ENCODE results near the gene DGKH. TPM values are rescaled to one million over a fixed set of nuclear protein-coding genes. Genes with fewer than 3 reads are reported as not detected.

Gene DGKH
- total RNA-seq, 1 donor from 2014 or later = 12.1 TPM

- Mint-ChIP-seq H3K4me1 (peaks cover 15% of the 10 kb centered on the region), H3K27ac (no peak overlapping the region), H3K4me3 (peak overlapping the region; percentile 87), H3K36me3 (no peaks in the 10 kb centered on the region), H3K9me3 (peaks cover 15% of the 10 kb centered on the region), H3K27me3 (ENCODE audit: insufficient read depth, low read depth) (peaks cover 21% of the 10 kb centered on the region)
- peak overlapping the region; percentile 88 for H3K4me3 ChIP-seq
- peaks cover 23% of the 10 kb centered on the region for H4K20me1 ChIP-seq (ENCODE audit: low read depth)
- H3K27ac ChIP-seq = no peak overlapping the region
- no peak overlapping the region for H2AFZ ChIP-seq (replicated peaks)
- H3F3A ChIP-seq (ENCODE audit: low read depth) = peaks cover 26% of the 10 kb centered on the region
- TF ChIP-seq EZH2 (IDR thresholded peaks at IDR 0.05) (no peak), CTCF (IDR thresholded peaks at IDR 0.05) (no peak), EZH2phosphoT487 (IDR thresholded peaks at IDR 0.05) (no peak)
- H3K9me3 ChIP-seq (ENCODE audit: low read depth) = peaks cover 7% of the 10 kb centered on the region
- no peak overlapping the region for H3K9ac ChIP-seq
- peaks cover 28% of the 10 kb centered on the region for H3K79me2 ChIP-seq (ENCODE audit: low read depth)
- DNase-seq (ENCODE audit: low spot score) = peak; percentile 17
- peaks cover 12% of the 10 kb centered on the region for H3K4me1 ChIP-seq
- no peaks in the 10 kb centered on the region for H3K36me3 ChIP-seq
- peak overlapping the region; percentile 76 for H3K4me2 ChIP-seq
- H3K27me3 ChIP-seq = peaks cover 58% of the 10 kb centered on the region
Measured at GRCh38 chr13:42038661-42039456, 9.6 kb upstream of the DGKH start.

GRCh38 chr13:42039457-42039945 lies 8.9 kb upstream of the DGKH start:
- H3K27ac ChIP-seq = no peak overlapping the region
- peaks cover 29% of the 10 kb centered on the region for H4K20me1 ChIP-seq (ENCODE audit: low read depth)
- Mint-ChIP-seq H3K27me3 (ENCODE audit: insufficient read depth, low read depth) (peaks cover 23% of the 10 kb centered on the region), H3K4me3 (peak overlapping the region; percentile 87), H3K36me3 (no peaks in the 10 kb centered on the region), H3K4me1 (peaks cover 15% of the 10 kb centered on the region), H3K27ac (peak overlapping the region; percentile 93), H3K9me3 (peaks cover 15% of the 10 kb centered on the region)
- peaks cover 26% of the 10 kb centered on the region for H3F3A ChIP-seq (ENCODE audit: low read depth)
- H3K4me2 ChIP-seq = peak overlapping the region; percentile 76
- TF ChIP-seq CTCF (IDR thresholded peaks at IDR 0.05) = no peak
- TF ChIP-seq EZH2 (IDR thresholded peaks at IDR 0.05) = no peak
- TF ChIP-seq EZH2phosphoT487 (IDR thresholded peaks at IDR 0.05) = no peak
- no peak overlapping the region for H3K9ac ChIP-seq
- H3K79me2 ChIP-seq (ENCODE audit: low read depth) = peaks cover 34% of the 10 kb centered on the region
- peaks cover 7% of the 10 kb centered on the region for H3K9me3 ChIP-seq (ENCODE audit: low read depth)
- H3K27me3 ChIP-seq = peaks cover 58% of the 10 kb centered on the region
- H3K4me3 ChIP-seq = peak overlapping the region; percentile 88
- peak overlapping the region; percentile 17 for H2AFZ ChIP-seq (replicated peaks)
- no peak for DNase-seq (ENCODE audit: low spot score)
- H3K4me1 ChIP-seq = peaks cover 12% of the 10 kb centered on the region
- no peaks in the 10 kb centered on the region for H3K36me3 ChIP-seq

GRCh38 chr13:42039946-42040729 lies 8.3 kb upstream of the DGKH start:
- peaks cover 63% of the 10 kb centered on the region for H3K27me3 ChIP-seq
- Mint-ChIP-seq H3K27ac (peak overlapping the region; percentile 93), H3K4me1 (peaks cover 15% of the 10 kb centered on the region), H3K9me3 (peaks cover 15% of the 10 kb centered on the region), H3K27me3 (ENCODE audit: insufficient read depth, low read depth) (peaks cover 24% of the 10 kb centered on the region), H3K36me3 (no peaks in the 10 kb centered on the region), H3K4me3 (peak overlapping the region; percentile 87)
- no peaks in the 10 kb centered on the region for H3K36me3 ChIP-seq
- peaks cover 40% of the 10 kb centered on the region for H3K79me2 ChIP-seq (ENCODE audit: low read depth)
- TF ChIP-seq EZH2phosphoT487 (IDR thresholded peaks at IDR 0.05) (peak; percentile 51), EZH2 (IDR thresholded peaks at IDR 0.05) (no peak), CTCF (IDR thresholded peaks at IDR 0.05) (no peak)
- peak overlapping the region; percentile 76 for H3K4me2 ChIP-seq
- no peak overlapping the region for H3K9ac ChIP-seq
- peak overlapping the region; percentile 88 for H3K4me3 ChIP-seq
- DNase-seq (ENCODE audit: low spot score) = peak; percentile 87
- peaks cover 29% of the 10 kb centered on the region for H4K20me1 ChIP-seq (ENCODE audit: low read depth)
- H2AFZ ChIP-seq (replicated peaks) = peak overlapping the region; percentile 17
- peaks cover 7% of the 10 kb centered on the region for H3K9me3 ChIP-seq (ENCODE audit: low read depth)
- H3F3A ChIP-seq (ENCODE audit: low read depth) = peaks cover 26% of the 10 kb centered on the region
- H3K27ac ChIP-seq = no peak overlapping the region
- H3K4me1 ChIP-seq = peaks cover 12% of the 10 kb centered on the region
